ENCODE results near the gene AGRN.
A peak's percentile ranks its signal among the peaks of the same experiment; 100 is the strongest.
"Not testable (repeated sequence)": the region's sequence is repeated elsewhere in the genome, so short reads cannot be mapped to it uniquely, and the experiment has no call there.

Gene AGRN

GRCh38 chr1:1065265-1065939 lies 45.5 kb downstream of the AGRN start:
- Histone ChIP-seq H3K36me3 (ENCODE audit: control insufficient read depth in 2 of 2, insufficient read depth in 2 of 2, low read length in 2 of 2) (no peaks in the 10 kb centered on the region), H3K9me3 (ENCODE audit: control insufficient read depth in 2 of 2, low read length in 2 of 2) (no peaks in the 10 kb centered on the region), H3K27ac (ENCODE audit: low read length) (no peak overlapping the region), H3K9ac (ENCODE audit: low read length in 2 of 2) (no peak overlapping the region), H3K27me3 (ENCODE audit: control insufficient read depth in 1 of 2, insufficient read depth in 2 of 2, low read length in 2 of 2) (peaks cover 36 to 59% of the 10 kb centered on the region in 2 donors), H3K4me1 (ENCODE audit: control insufficient read depth, insufficient read depth, low read length) (peaks cover 20% of the 10 kb centered on the region), H3K4me3 (ENCODE audit: low read length in 2 of 2) (no peak overlapping the region)

GRCh38 chr1:1065940-1066304 lies 46.0 kb downstream of the AGRN start:
- H3K9ac ChIP-seq (ENCODE audit: low read length in 2 of 2), result not testable (repeated sequence)
- H3K27me3 ChIP-seq (ENCODE audit: control insufficient read depth in 1 of 2, insufficient read depth in 2 of 2, low read length in 2 of 2), result peaks cover 34 to 56% of the 10 kb centered on the region in 2 donors

GRCh38 chr1:1066403-1067283 lies 46.7 kb downstream of the AGRN start:
- H3K9me3 ChIP-seq (ENCODE audit: control insufficient read depth in 2 of 2, low read length in 2 of 2), result no peaks in the 10 kb centered on the region
- H3K27me3 ChIP-seq (ENCODE audit: control insufficient read depth in 1 of 2, insufficient read depth in 2 of 2, low read length in 2 of 2), result peaks cover 32 to 56% of the 10 kb centered on the region in 2 donors
- no peak overlapping the region for H3K27ac ChIP-seq (ENCODE audit: low read length)
- no peak overlapping the region for H3K9ac ChIP-seq (ENCODE audit: low read length in 2 of 2)
- no peak overlapping the region for H3K4me3 ChIP-seq (ENCODE audit: low read length in 2 of 2)
- no peaks in the 10 kb centered on the region for H3K36me3 ChIP-seq (ENCODE audit: control insufficient read depth in 2 of 2, insufficient read depth in 2 of 2, low read length in 2 of 2)
- H3K4me1 ChIP-seq (ENCODE audit: control insufficient read depth, insufficient read depth, low read length), result peaks cover 20% of the 10 kb centered on the region

More at GRCh38 chr1:1065940-1066304, 46.0 kb downstream of the AGRN start:
- H3K4me1 ChIP-seq (ENCODE audit: control insufficient read depth, insufficient read depth, low read length), result peaks cover 20% of the 10 kb centered on the region
- H3K4me3 ChIP-seq (ENCODE audit: low read length in 2 of 2); H3K9me3 ChIP-seq (ENCODE audit: control insufficient read depth in 2 of 2, low read length in 2 of 2); H3K36me3 ChIP-seq (ENCODE audit: control insufficient read depth in 2 of 2, insufficient read depth in 2 of 2, low read length in 2 of 2); H3K27ac ChIP-seq (ENCODE audit: low read length): not testable (repeated sequence)

- H3K4me1 ChIP-seq (ENCODE audit: control insufficient read depth, insufficient read depth, low read length), result peaks cover 20% of the 10 kb centered on the region
- no peaks in the 10 kb centered on the region for H3K36me3 ChIP-seq (ENCODE audit: control insufficient read depth in 2 of 2, insufficient read depth in 2 of 2, low read length in 2 of 2)
- H3K27ac ChIP-seq (ENCODE audit: low read length), result no peak overlapping the region
- H3K27me3 ChIP-seq (ENCODE audit: control insufficient read depth in 1 of 2, insufficient read depth in 2 of 2, low read length in 2 of 2), result peaks cover 32 to 53% of the 10 kb centered on the region in 2 donors
- no peak overlapping the region for H3K4me3 ChIP-seq (ENCODE audit: low read length in 2 of 2)
- no peak overlapping the region for H3K9ac ChIP-seq (ENCODE audit: low read length in 2 of 2)
- H3K9me3 ChIP-seq (ENCODE audit: control insufficient read depth in 2 of 2, low read length in 2 of 2), result no peaks in the 10 kb centered on the region
Observed at GRCh38 chr1:1067284-1067859, 47.5 kb downstream of the AGRN start.

GRCh38 chr1:1067860-1068516 lies 48.1 kb downstream of the AGRN start:
- Histone ChIP-seq H3K9me3 (ENCODE audit: control insufficient read depth in 2 of 2, low read length in 2 of 2) (no peaks in the 10 kb centered on the region), H3K27me3 (ENCODE audit: control insufficient read depth in 1 of 2, insufficient read depth in 2 of 2, low read length in 2 of 2) (peaks cover 28 to 50% of the 10 kb centered on the region in 2 donors), H3K9ac (ENCODE audit: low read length in 2 of 2) (no peak overlapping the region), H3K4me1 (ENCODE audit: control insufficient read depth, insufficient read depth, low read length) (peaks cover 20% of the 10 kb centered on the region), H3K36me3 (ENCODE audit: control insufficient read depth in 2 of 2, insufficient read depth in 2 of 2, low read length in 2 of 2) (no peaks in the 10 kb centered on the region), H3K27ac (ENCODE audit: low read length) (no peak overlapping the region), H3K4me3 (ENCODE audit: low read length in 2 of 2) (peak overlapping the region in 1 of 2 donors; percentile 29)

GRCh38 chr1:1068517-1069055 lies 48.7 kb downstream of the AGRN start:
- Histone ChIP-seq H3K9ac (ENCODE audit: low read length in 2 of 2) (no peak overlapping the region), H3K36me3 (ENCODE audit: control insufficient read depth in 2 of 2, insufficient read depth in 2 of 2, low read length in 2 of 2) (no peaks in the 10 kb centered on the region), H3K4me1 (ENCODE audit: control insufficient read depth, insufficient read depth, low read length) (peaks cover 20% of the 10 kb centered on the region), H3K4me3 (ENCODE audit: low read length in 2 of 2) (peak overlapping the region in 1 of 2 donors; percentile 29), H3K9me3 (ENCODE audit: control insufficient read depth in 2 of 2, low read length in 2 of 2) (no peaks in the 10 kb centered on the region), H3K27me3 (ENCODE audit: control insufficient read depth in 1 of 2, insufficient read depth in 2 of 2, low read length in 2 of 2) (peaks cover 28 to 49% of the 10 kb centered on the region in 2 donors), H3K27ac (ENCODE audit: low read length) (no peak overlapping the region)

- Histone ChIP-seq H3K9me3 (ENCODE audit: control insufficient read depth in 2 of 2, low read length in 2 of 2) (no peaks in the 10 kb centered on the region), H3K9ac (ENCODE audit: low read length in 2 of 2) (no peak overlapping the region), H3K4me3 (ENCODE audit: low read length in 2 of 2) (peak overlapping the region; percentile 59 to 72), H3K36me3 (ENCODE audit: control insufficient read depth in 2 of 2, insufficient read depth in 2 of 2, low read length in 2 of 2) (no peaks in the 10 kb centered on the region), H3K4me1 (ENCODE audit: control insufficient read depth, insufficient read depth, low read length) (peaks cover 15% of the 10 kb centered on the region), H3K27ac (ENCODE audit: low read length) (no peak overlapping the region), H3K27me3 (ENCODE audit: control insufficient read depth in 1 of 2, insufficient read depth in 2 of 2, low read length in 2 of 2) (peaks cover 27 to 51% of the 10 kb centered on the region in 2 donors)
Observed at GRCh38 chr1:1069056-1069710, 49.3 kb downstream of the AGRN start.

- Histone ChIP-seq H3K27ac (ENCODE audit: low read length) (no peak overlapping the region), H3K9me3 (ENCODE audit: control insufficient read depth in 2 of 2, low read length in 2 of 2) (no peaks in the 10 kb centered on the region), H3K27me3 (ENCODE audit: control insufficient read depth in 1 of 2, insufficient read depth in 2 of 2, low read length in 2 of 2) (peaks cover 32 to 55% of the 10 kb centered on the region in 2 donors), H3K4me1 (ENCODE audit: control insufficient read depth, insufficient read depth, low read length) (peaks cover 15% of the 10 kb centered on the region), H3K4me3 (ENCODE audit: low read length in 2 of 2) (no peak overlapping the region), H3K36me3 (ENCODE audit: control insufficient read depth in 2 of 2, insufficient read depth in 2 of 2, low read length in 2 of 2) (no peaks in the 10 kb centered on the region), H3K9ac (ENCODE audit: low read length in 2 of 2) (no peak overlapping the region)
Observed at GRCh38 chr1:1069711-1070676, 50.1 kb downstream of the AGRN start.

- no peak overlapping the region for H3K4me3 ChIP-seq (ENCODE audit: low read length in 2 of 2)
- H3K4me1 ChIP-seq (ENCODE audit: control insufficient read depth, insufficient read depth, low read length), result peaks cover 15% of the 10 kb centered on the region
- no peaks in the 10 kb centered on the region for H3K9me3 ChIP-seq (ENCODE audit: control insufficient read depth in 2 of 2, low read length in 2 of 2)
- peaks cover 36 to 59% of the 10 kb centered on the region in 2 donors for H3K27me3 ChIP-seq (ENCODE audit: control insufficient read depth in 1 of 2, insufficient read depth in 2 of 2, low read length in 2 of 2)
- H3K27ac ChIP-seq (ENCODE audit: low read length), result no peak overlapping the region
- H3K9ac ChIP-seq (ENCODE audit: low read length in 2 of 2), result no peak overlapping the region
- no peaks in the 10 kb centered on the region for H3K36me3 ChIP-seq (ENCODE audit: control insufficient read depth in 2 of 2, insufficient read depth in 2 of 2, low read length in 2 of 2)
Observed at GRCh38 chr1:1071486-1072298, 51.8 kb downstream of the AGRN start.

Data from stomach smooth muscle (tissue), 2 donors.